ENCODE data around the gene FAM20B.
A peak's percentile ranks its signal among the peaks of the same experiment; 100 is the strongest.

Gene FAM20B

DNA sequence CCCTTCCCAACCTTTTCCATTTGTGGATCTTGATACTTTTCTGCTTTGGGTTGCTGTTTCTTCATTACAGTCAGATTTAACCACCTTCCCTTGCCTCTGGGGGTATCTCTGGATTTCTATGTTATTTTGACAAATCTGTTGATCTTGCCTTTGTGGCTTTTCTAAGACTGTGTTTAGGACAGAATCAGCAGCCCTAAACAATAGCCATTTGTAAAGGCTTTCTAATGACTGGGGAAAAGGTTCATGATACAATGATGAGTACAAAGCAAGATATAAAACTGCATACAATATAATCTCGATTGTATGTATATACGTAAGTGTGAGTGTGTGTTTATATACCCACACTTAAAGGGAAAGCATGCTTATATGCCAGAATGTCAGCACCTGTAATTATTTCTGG is 27.8 kb downstream of the FAM20B start:
- DNase-seq, result no peak

DNA sequence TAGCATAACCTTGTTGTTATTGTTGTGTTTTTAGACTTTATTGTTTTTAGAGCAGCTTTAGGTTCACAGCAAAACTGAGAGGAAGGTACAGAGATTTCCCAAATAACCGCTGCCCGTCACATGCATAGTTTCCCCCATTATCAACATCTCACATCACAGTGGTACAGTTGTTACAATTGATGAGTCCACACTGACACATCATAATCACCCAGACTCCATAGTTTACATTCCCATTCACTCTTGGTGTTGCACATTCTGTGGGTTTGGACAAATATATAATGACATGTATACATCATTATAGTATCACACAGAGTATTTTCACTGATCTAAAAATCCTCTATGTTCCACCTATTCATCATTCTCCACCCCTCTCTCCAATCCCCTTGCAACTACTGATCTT is 30.2 kb downstream of the FAM20B start:
- DNase-seq, result no peak

DNA sequence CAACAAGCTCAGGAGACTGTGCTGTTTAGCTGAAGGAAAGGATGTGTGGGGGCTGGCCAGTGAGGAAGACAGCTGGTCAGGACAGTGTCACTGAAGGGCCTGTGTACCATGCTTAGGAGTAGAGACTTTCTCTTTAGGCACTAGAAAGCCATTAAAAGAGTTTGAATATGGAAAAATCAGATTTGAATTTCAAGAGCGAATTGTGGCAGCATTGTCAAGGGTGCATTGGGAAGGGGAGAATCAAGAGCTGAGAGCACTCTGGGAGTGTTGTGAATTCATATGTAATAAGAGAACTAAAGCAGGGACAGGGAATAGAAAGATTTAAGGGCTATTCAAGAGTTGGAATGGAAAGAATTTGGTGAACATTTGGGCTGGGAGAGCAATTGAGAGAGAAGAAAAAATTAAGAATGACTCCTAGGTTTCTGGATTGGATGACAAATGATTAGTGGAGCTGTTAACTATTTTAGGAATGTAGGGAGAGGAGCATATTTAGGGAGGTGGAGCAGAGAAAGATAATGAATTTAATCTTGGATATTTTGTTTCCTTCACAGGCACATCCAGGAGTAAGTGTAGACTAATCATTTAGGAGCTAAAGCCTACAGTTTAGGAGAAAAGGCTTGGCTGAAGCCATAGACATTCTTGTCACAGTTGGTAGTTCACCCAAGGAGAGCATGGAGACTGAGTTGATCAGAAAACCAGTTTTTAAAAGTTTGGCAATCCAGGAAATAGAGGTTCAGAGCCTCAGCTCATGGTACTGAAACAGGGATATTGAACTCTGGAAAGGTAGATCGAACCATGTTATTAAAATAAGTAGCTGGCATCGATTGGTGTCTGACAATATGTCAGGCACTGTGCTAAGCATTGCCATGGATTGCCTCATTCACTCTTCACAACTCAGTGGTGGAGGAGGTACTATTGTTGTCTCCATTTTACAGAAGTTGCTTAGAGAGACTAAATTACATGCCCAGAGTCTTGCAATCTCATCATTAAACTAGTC is 33.1 kb downstream of the FAM20B start:
- no peak for DNase-seq

GRCh38 chr1:179061360-179062282 is 35.9 kb downstream of the FAM20B start:
- DNase-seq, result no peak

DNA sequence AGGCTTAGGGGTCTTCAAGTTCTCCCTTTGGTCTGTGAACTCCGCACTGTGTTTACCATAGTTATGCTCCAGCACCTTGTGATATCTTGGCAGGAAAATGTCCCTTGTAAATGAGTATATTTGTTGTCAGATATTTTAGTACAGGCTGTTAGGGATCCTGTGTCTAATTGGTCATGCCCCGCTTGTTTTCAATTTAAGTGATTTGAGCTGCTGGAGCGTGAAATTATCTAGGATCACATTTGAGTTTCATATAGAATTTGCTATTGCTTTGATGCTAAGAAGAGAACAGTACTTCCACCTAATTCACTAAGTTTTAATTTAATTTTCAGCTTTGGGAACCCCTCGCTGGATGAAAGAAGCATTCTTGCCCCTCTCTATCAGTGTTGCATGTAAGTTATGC is 40.8 kb downstream of the FAM20B start:
- DNase-seq, result no peak

GRCh38 chr1:179077396-179077795 is 51.7 kb downstream of the FAM20B start:
- no peak for DNase-seq

DNA sequence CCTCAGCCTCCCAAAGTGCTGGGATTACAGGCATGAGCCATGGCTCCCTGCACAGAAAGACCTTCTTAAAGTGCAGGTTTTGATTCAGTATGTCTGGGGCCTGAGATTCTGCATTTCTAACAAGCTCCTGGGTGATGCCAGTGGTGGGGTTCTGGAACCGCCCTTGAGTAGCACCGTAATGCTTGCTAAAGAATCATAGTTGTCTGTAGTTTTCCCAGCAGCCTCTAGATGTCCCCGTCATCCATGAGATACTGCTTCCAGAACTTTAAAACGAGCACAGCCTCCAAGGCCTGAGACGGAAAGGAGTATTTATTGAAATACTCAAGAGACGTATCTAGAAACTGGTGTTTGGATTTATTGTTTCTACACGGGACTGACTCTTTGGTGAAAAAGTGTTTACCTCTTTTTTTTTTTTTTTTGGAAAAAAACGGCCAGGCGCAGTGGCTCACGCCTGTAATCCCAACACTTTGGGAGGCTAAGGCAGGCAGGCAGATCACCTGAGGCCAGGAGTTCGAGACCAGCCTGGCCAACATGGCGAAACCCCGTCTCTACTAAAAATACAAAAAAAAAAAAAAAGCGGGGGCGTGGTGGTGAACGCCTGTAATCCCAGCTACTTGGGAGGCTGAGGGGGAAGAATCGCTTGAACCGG is 53.5 kb downstream of the FAM20B start:
- DNase-seq, result peak; percentile 19

DNA sequence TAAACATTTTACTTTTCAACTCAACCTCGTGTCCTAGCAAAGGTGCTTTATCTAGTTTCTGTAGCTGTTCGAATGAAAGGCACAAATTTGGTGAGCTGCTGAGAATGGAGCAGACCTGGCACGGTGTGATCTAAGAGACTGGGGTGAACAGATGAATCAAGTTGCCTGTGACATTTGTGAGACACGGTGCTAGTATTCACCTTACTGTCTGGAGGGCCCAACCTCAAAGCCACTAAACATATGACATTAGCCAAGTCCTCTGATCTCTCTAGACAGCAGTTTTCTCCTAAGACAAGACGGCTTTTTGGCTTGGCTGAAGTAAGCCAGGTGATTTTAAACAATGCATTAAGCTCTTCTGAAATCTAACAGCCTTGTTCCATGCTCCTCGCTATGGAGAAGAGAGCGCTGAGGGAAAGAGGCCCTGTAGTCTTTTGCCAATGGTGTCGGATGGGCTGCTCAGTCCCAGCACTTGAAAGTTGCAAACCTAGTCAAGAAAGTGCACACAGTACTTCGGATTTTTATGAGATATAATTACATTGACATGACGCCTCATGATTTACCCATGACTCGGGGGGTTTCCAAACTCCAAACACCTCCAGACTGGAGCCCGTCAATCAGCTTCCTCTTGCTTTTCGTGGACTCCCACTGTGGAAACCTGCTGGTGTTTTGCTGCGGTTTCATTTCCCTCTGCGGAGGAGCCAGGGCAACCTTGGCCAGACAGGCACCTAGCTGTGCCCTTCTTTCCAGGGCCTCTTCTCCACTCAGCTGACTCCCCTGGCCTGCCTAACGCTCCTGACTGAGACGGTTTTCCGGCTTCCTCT is 55.4 kb downstream of the FAM20B start:
- no peak for DNase-seq

- DNase-seq, result peak; percentile 85
Measured at GRCh38 chr1:179081687-179082332, 56.1 kb downstream of the FAM20B start, which contains the start of gene TOR3A. Gene TOR3A, plus strand, starts transcription at chr1:179082070. Its CDS starts 59 bp downstream, at chr1:179082129.

GRCh38 chr1:179082333-179082998 is 56.8 kb downstream of the FAM20B start:
- peak; percentile 43 for DNase-seq

DNA sequence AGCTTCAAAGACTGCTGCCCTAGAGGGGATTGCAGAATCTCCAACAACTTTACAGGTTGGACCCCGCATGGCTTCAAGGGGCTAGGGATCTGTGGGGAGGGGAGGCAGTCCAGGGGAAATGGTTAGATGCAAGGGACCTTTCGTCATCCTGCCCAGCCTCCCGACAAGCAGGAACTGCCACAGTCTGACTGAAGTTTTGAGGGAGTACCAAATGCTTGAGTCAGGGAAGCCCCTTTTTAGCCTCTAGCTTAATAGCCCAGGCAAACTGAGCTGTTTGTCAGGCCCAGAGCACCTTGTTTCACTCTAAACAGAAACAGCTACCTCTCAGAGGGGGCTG is 57.3 kb downstream of the FAM20B start:
- peak; percentile 42 for DNase-seq

GRCh38 chr1:179083533-179083932 is 57.8 kb downstream of the FAM20B start:
- no peak for DNase-seq

- DNase-seq, result no peak
Measured at GRCh38 chr1:179087665-179088064, 62.0 kb downstream of the FAM20B start.

DNA sequence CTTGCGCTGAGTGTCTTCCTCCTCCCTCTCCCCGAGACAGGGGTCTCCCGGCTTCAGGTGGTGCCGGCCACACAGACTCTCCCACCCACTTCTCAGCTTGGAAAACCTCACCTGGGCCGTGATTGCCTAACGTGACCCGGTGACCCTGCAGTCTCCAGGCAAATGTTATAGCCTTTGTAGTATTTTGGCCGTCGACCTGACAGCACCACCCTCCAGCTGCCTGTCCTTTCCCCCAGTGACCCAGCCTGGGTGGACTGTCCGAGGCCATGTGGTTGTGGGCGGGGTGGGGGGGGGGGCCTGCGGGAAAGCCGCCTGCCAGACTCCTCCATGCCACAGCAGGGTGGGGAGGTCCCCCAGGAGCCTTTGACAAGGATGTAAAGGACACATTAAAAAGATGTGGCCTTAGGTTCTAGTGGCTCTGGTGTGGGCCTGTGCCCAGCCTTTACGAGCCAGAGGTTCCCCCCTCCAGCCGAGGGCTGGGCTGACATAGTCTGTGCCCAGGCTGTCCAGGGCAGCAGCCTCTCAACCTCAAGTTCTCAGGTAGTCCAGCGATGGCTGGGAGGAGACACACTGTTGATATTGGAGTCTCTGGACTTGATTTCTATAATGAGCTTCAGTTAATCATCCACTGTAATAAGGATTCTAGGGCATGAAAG is 64.3 kb downstream of the FAM20B start:
- DNase-seq, result no peak

GRCh38 chr1:179090522-179090921 is 64.8 kb downstream of the FAM20B start:
- DNase-seq, result no peak

DNA sequence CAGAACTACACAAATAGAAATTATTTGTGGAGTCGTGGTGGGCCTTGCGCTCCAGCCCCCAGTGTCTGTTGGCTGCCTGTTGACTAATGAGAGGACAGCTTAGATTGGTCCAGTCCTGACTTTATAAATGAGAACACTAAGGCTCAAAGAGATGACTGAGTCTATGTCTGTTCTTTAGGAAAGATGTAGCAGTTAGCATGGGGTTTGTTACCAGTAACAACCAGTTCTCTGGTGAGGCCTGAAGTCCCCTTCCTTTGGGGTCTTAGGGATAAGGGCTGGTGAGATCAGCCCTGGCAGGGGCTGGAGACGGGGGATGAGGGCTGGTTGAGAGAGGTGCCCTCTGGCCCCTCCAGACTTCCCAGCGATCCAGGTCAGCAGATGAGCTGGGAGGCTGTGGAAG is 65.2 kb downstream of the FAM20B start:
- no peak for DNase-seq

DNA sequence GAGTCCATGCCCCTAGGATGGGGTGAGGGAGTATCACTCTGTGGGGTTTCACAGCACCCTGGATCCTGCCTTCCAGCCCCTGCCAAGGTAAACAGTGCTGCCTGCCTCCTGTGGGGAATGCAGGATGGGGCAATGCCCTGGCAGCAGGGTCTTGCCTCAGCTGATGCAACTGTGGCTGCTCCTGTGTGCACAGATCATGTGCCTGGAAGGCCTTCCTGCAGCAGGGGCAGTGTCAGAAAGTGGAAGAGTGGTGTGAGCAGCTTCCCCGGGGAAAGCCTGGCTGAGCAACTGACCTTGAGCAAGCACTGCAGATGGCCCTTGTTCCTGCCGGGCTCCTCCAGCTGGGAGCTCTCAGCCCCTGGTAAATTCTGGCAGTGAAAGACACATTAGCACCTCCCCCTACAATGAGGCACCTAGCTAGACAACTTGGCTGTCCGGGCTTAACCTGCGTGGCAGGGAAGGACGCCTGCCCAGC is 66.0 kb downstream of the FAM20B start:
- DNase-seq, result no peak

DNA sequence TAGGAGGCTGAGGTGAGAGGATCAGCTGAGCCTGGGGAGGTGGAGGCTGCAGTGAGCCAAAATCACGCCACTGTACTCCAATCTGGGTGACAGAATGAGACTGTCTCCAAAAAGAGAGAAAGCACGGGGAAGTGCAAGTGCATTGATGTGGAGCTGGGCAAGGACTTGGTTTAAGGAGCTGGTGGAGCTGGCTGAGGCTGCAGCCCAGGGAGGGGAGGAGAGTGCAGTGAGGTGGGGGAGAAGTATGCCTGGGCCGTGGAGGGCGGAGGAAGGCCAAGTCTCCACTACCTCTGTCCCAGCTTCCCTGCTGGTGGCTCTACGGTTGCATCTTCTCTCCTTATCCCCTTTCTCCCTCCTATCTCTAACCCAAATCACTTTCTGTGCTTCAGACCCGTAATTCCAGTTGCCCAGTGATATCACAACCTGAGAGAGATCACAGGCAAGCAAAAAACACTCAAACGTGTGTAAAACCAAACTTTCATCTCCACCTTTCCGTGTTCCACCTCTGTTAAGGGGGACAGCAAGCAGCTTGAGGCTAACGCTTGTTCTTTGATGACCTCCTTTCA is 67.3 kb downstream of the FAM20B start:
- DNase-seq, result no peak

- DNase-seq, result no peak
Measured at GRCh38 chr1:179094818-179095217, 69.1 kb downstream of the FAM20B start.

DNA sequence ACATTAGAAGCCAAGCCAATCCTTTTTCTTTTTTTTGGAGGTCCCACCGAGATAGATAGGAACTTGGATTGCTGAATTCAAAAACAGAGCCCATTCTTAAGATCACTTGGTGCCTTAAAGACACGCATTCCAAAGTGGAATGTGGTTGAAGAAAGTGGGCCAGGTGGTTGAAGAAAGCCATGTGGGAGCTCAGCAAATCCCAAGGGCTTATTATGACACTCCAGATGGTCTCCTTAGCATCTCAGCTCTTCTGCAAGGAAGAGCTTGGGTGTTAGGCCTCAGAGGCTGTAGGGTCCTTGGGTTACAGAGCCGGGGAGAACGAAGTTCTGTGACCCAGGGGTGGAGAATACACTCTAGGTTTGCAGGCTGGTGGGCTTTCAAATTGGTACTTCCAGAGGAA is 69.7 kb downstream of the FAM20B start:
- DNase-seq, result no peak

Measured in NK-92 treated with Interleukin-12 subunit alpha and Interleukin-12 subunit beta, amount 100 ng/mL, for 24 hours (cell line).